PC-9 (cell line): ENCODE data around the gene ADIPOR2. TPM values are rescaled to one million over a fixed set of nuclear protein-coding genes. Genes with fewer than 3 reads are reported as not detected.

Experiments used
- BruUV-seq: library from RNA; stranded (reverse); fragments of 400-500 nt; replicated peaks from 2 replicates; lab custom pipeline; 2021; lab: Mats Ljungman, UMichigan
- CTCF ChIA-PET: fragments of 300-600 bp; sonication (Branson Sonifier 250); formaldehyde crosslinking; loops from one replicate; lab custom pipeline; 2022; ENCODE audit warnings: antibody characterized with exemption; lab: Charles Lee
- POLR2A ChIA-PET: fragments of 300-600 bp; sonication (Branson Sonifier 250); formaldehyde crosslinking; loops from one replicate; lab custom pipeline; 2022; ENCODE audit warnings: antibody characterized with exemption; ENCODE audit not compliant: unreplicated experiment; lab: Charles Lee
- DNase-seq, 2 experiments: peaks; one replicate each; pipeline versions ENCODE4 v3.0.0 to v3.0.0-alpha.2; 2015 to 2022; ENCODE audit warnings: mixed read lengths in 1 of 2
- H2AFZ ChIP-seq: fragments of 200-600 bp; sonication (generic); 2 replicates; pipeline ENCODE4 v1.8.1; 2017; ENCODE audit warnings: antibody characterized with exemption
- H3F3A ChIP-seq: fragments of 200-600 bp; sonication (generic); 2 replicates; pipeline ENCODE4 v1.8.1; 2017; ENCODE audit warnings: antibody characterized with exemption, mild to moderate bottlenecking, low read depth; ENCODE audit not compliant: insufficient read depth
- H3K27ac ChIP-seq: fragments of 200-600 bp; sonication (generic); 2 replicates; pipeline ENCODE4 v1.6.1; 2016; ENCODE audit warnings: mixed run types
- H3K27me3 ChIP-seq: fragments of 200-600 bp; sonication (generic); 2 replicates; pipeline ENCODE4 v1.6.1; 2016; ENCODE audit warnings: low read depth, mixed run types; ENCODE audit not compliant: insufficient read depth
- H3K36me3 ChIP-seq: fragments of 200-600 bp; sonication (generic); 2 replicates; pipeline ENCODE4 v1.6.1; 2016; ENCODE audit warnings: low read depth, mixed run types
- H3K4me1 ChIP-seq: fragments of 200-600 bp; sonication (generic); replicated peaks from 2 replicates; pipeline ENCODE4 v1.6.1; 2016; ENCODE audit warnings: mixed run types; ENCODE audit not compliant: insufficient read depth
- H3K4me2 ChIP-seq: fragments of 200-600 bp; sonication (generic); 2 replicates; pipeline ENCODE4 v1.6.1; 2017; ENCODE audit warnings: mixed run types
- H3K4me3 ChIP-seq: fragments of 200-600 bp; sonication (generic); 2 replicates; pipeline ENCODE4 v1.6.1; 2016; ENCODE audit warnings: mixed run types
- H3K79me2 ChIP-seq: fragments of 200-600 bp; sonication (generic); 2 replicates; pipeline ENCODE4 v1.6.1; 2017; ENCODE audit warnings: low read depth, mixed run types
- H3K9me2 ChIP-seq: fragments of 200-600 bp; sonication (generic); 2 replicates; pipeline ENCODE4 v1.8.1; 2017; ENCODE audit warnings: mild to moderate bottlenecking; ENCODE audit not compliant: insufficient read depth
- H3K9me3 ChIP-seq: fragments of 200-600 bp; sonication (generic); 2 replicates; pipeline ENCODE4 v1.8.1; 2016; ENCODE audit warnings: low read depth; ENCODE audit not compliant: insufficient read depth
- H4K20me1 ChIP-seq: fragments of 200-600 bp; sonication (generic); 2 replicates; pipeline ENCODE4 v1.8.1; 2017; ENCODE audit not compliant: insufficient read depth
- CTCF ChIP-seq: fragments of 200-600 bp; sonication (generic); conservative IDR thresholded peaks from 2 replicates; pipeline ENCODE4 v1.6.1; 2017; ENCODE audit warnings: mixed run types, antibody characterized with exemption, mild to moderate bottlenecking, moderate library complexity
- EZH2 ChIP-seq: fragments of 200-600 bp; sonication (generic); IDR thresholded peaks from 2 replicates; pipeline ENCODE4 v1.8.0; 2017; ENCODE audit warnings: antibody characterized with exemption, low read depth
- intact Hi-C: fragments of 100-400 bp; cut with micrococcal nuclease; formaldehyde crosslinking; loops from one replicate; pipeline ENCODE4 v1.10.0; 2022; ENCODE audit not compliant: unreplicated experiment
- total RNA-seq: library from RNA; stranded (reverse); gene quantifications from 2 replicates; pipeline ENCODE4 v1.2.3, GENCODE V29; 2021

The ADIPOR2 gene
- total RNA-seq, 1 experiment from 2014 or later: 107 TPM

GRCh38 chr12:1696800-1697199 lies 5.9 kb downstream of the ADIPOR2 start:
- DNase-seq: no peak
- intact Hi-C loops: no loop called here
- POLR2A ChIA-PET: interaction anchor here (0.6 to 0.7 kb wide), 2 partner anchors 55 to 252 kb away, joined by 3 to 4 read pairs; no protein-coding TSS in a partner anchor
- Histone ChIP-seq H3K4me2 (no peak overlapping the region), H3K9me3 (no peaks in the 10 kb centered on the region), H3K36me3 (peaks cover 12% of the 10 kb centered on the region; the same call in 1 of the 2 replicates), H3K4me1 (peaks cover 19% of the 10 kb centered on the region; the same call in 1 of the 2 replicates), H2AFZ (no peak overlapping the region), H3K4me3 (no peak overlapping the region), H3K79me2 (peaks cover 100% of the 10 kb centered on the region), H3F3A (peaks cover 10% of the 10 kb centered on the region), H3K9me2 (no peaks in the 10 kb centered on the region), H3K27me3 (no peaks in the 10 kb centered on the region), H4K20me1 (peaks cover 81% of the 10 kb centered on the region), H3K27ac (no peak overlapping the region)
- TF ChIP-seq EZH2: no peak
- TF ChIP-seq CTCF: no peak
- BruUV-seq: no TSS peak
- CTCF ChIA-PET: no interaction called here

- Histone ChIP-seq H3K9me3 (no peaks in the 10 kb centered on the region), H3K79me2 (peaks cover 100% of the 10 kb centered on the region), H2AFZ (no peak overlapping the region), H3K36me3 (peaks cover 12% of the 10 kb centered on the region; the same call in 1 of the 2 replicates), H3K27ac (no peak overlapping the region), H3F3A (peaks cover 10% of the 10 kb centered on the region), H3K4me1 (peaks cover 14% of the 10 kb centered on the region; the same call in 1 of the 2 replicates), H3K4me3 (no peak overlapping the region), H3K9me2 (no peaks in the 10 kb centered on the region), H3K4me2 (no peak overlapping the region), H4K20me1 (peaks cover 78% of the 10 kb centered on the region), H3K27me3 (no peaks in the 10 kb centered on the region)
- BruUV-seq: no TSS peak
- intact Hi-C loops: no loop called here
- ChIA-PET POLR2A (interaction anchor here (0.6 kb wide), 1 partner anchor 252 kb away, joined by 3 read pairs; no protein-coding TSS in a partner anchor), CTCF (no interaction called here)
- DNase-seq: peak in 1 of 2 experiments; percentile 13
- TF ChIP-seq EZH2 (no peak), CTCF (no peak)
These were observed 6.4 kb downstream of the ADIPOR2 start for GRCh38 chr12:1697271-1697670.

- Histone ChIP-seq H3K36me3 (peaks cover 12% of the 10 kb centered on the region; the same call in 1 of the 2 replicates), H3K4me1 (peaks cover 5% of the 10 kb centered on the region; the same call in 1 of the 2 replicates), H3K27me3 (no peaks in the 10 kb centered on the region), H3K4me2 (no peak overlapping the region), H3F3A (peaks cover 10% of the 10 kb centered on the region), H2AFZ (no peak overlapping the region), H3K4me3 (no peak overlapping the region), H4K20me1 (peaks cover 76% of the 10 kb centered on the region), H3K9me3 (no peaks in the 10 kb centered on the region), H3K27ac (no peak overlapping the region), H3K79me2 (peaks cover 100% of the 10 kb centered on the region), H3K9me2 (no peaks in the 10 kb centered on the region)
- intact Hi-C loops: no loop called here
- no peak for TF ChIP-seq CTCF
- TF ChIP-seq EZH2: no peak
- BruUV-seq: no TSS peak
- POLR2A ChIA-PET: interaction anchor here (0.6 kb wide), 2 partner anchors 28 to 41 kb away, joined by 6 to 8 read pairs; no protein-coding TSS in a partner anchor
- DNase-seq: peak in 1 of 2 experiments; percentile 30
- CTCF ChIA-PET: no interaction called here
These were observed 7.8 kb downstream of the ADIPOR2 start for GRCh38 chr12:1698720-1699119.
